EH (cell line): Measurements from ENCODE around the gene NFIX.
A peak's percentile ranks its signal among the peaks of the same experiment; 100 is the strongest.

Experiments used
- DNase-seq: peaks from one replicate; pipeline ENCODE4 v3.0.0-alpha.2; 2015; ENCODE audit warnings: low read depth

The NFIX gene

GRCh38 chr19:13008926-13009787, 13.9 kb downstream of the NFIX start:
- DNase-seq, result no peak

- no peak for DNase-seq
These were observed 15.0 kb downstream of the NFIX start for GRCh38 chr19:13010038-13010991.

- DNase-seq, result no peak
These were observed 15.8 kb downstream of the NFIX start for GRCh38 chr19:13010992-13011652.

- no peak for DNase-seq
These were observed 16.5 kb downstream of the NFIX start for GRCh38 chr19:13011653-13012389.

- DNase-seq, result no peak
These were observed 17.1 kb downstream of the NFIX start for GRCh38 chr19:13012390-13012689.

- DNase-seq, result peak; percentile 79
These were observed 17.7 kb downstream of the NFIX start for GRCh38 chr19:13012690-13013608.

- no peak for DNase-seq
These were observed 18.4 kb downstream of the NFIX start for GRCh38 chr19:13013649-13014048.

- DNase-seq, result no peak
These were observed 19.0 kb downstream of the NFIX start for GRCh38 chr19:13014101-13014920.

GRCh38 chr19:13014921-13015280, 19.6 kb downstream of the NFIX start:
- DNase-seq, result no peak

- DNase-seq, result no peak
These were observed 20.3 kb downstream of the NFIX start for GRCh38 chr19:13015361-13016223.

GRCh38 chr19:13016245-13016627, 21.0 kb downstream of the NFIX start:
- DNase-seq, result no peak

GRCh38 chr19:13016628-13017305, 21.5 kb downstream of the NFIX start:
- no peak for DNase-seq

GRCh38 chr19:13017306-13018034, 22.2 kb downstream of the NFIX start:
- no peak for DNase-seq

- peak; percentile 42 for DNase-seq
These were observed 23.0 kb downstream of the NFIX start for GRCh38 chr19:13018035-13018914.

GRCh38 chr19:13019332-13019731, 24.1 kb downstream of the NFIX start:
- no peak for DNase-seq

- DNase-seq, result no peak
These were observed 24.7 kb downstream of the NFIX start for GRCh38 chr19:13020002-13020414.
